Measurements from ENCODE around the gene TRMT112.

DNA sequence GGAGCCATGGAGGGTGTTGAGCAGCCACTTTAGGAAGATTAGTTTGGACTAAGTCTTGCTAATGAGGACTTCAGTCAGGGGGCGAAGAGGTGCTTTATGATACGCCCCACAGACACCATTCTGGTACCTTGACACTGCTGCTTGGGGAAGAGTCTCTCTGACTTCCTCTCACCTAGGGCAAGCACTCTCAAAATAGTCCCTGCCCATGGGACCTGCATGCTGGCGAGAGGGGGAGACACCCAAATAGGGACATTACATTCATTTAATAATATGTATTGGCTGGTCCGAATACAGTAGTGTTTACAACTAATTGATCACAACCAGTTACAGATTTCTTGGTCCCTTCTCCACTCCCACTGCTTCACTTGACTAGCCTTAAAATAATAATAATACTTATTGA, 21.6 kb downstream of the TRMT112 start:
- TF ChIP-seq CTCF (IDR thresholded peaks at IDR 0.05) (no peak), POLR2A (IDR thresholded peaks at IDR 0.05) (no peak)
